Right renal cortex interstitium (tissue), 3 donors: ENCODE data around the gene SPSB2. TPM values are rescaled to one million over a fixed set of nuclear protein-coding genes. Genes with fewer than 3 reads are reported as not detected.
"Not testable (repeated sequence)": the region's sequence is repeated elsewhere in the genome, so short reads cannot be mapped to it uniquely, and the experiment has no call there.

Experiments
- DNase-seq, 3 donors: peaks; one replicate each; pipeline ENCODE4 v3.0.0-alpha.2; 2013; ENCODE audit warnings: low read depth in 3 of 3, low spot score in 2 of 3
- polyA plus RNA-seq, 3 donors: library from polyadenylated mRNA; unstranded; fragments of 120-200 nt; gene quantifications; one replicate each; pipeline ENCODE4 v1.2.1, GENCODE V29; 2013; ENCODE audit not compliant: insufficient read length in 3 of 3

The SPSB2 gene, protein sequence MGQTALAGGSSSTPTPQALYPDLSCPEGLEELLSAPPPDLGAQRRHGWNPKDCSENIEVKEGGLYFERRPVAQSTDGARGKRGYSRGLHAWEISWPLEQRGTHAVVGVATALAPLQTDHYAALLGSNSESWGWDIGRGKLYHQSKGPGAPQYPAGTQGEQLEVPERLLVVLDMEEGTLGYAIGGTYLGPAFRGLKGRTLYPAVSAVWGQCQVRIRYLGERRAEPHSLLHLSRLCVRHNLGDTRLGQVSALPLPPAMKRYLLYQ
- 10 to 100 TPM in 2 of 3 donors, 1 to 10 TPM in 1; 7.4 to 13.7 (median 13.2) TPM for polyA plus RNA-seq

DNA sequence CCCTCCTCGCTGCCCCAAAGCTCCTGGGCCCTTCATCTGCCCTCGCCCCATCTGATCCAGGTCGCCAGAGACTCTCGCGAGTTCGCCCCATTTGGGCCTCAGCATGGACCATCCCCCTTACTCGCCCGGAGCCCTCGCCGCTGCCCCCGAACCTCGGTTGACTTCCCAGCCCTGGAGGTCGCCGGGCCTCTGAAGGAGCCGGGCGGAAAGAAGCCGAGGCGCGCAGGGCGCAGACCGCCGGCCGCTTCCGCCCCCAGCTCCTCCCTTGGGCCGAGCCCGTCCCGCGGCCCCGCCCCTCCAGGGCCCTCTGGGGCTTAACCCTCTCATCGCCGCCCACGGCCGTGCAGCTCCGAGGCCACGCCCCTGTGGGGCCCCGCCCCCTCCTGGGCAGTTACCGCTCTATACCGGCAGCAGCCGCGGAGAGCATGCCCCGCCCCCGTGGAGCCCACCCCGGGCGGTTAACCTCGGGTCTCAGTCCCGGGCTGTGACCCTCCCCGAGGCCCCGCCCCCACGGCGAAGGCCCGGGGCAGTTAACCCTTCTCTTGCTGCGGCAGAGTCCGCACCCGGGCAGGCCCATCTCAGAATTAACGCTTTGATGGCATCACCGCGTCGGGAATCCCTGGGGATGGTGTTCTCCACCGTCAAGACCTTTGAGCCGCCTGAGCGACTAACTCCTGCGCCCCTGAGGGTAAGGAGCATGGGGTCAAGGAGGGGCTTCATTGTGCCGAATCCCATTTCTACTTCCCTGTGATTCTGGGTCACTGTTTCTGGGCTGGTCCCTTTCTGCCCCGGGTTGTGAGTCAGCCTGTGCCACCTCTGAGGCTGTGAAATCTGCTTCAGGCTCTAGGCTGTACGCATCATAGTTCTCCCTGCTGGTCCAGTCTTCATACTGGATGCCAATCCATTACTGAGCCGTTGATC lies at the start of gene SPSB2:
Gene SPSB2 (minus strand): TSS at position 210 of the 921 bp plus-strand sequence. CDS start 402 bp downstream, outside the sequence.
- DNase-seq, result peak in 2 of 3 donors; percentile 94 to 97

DNA sequence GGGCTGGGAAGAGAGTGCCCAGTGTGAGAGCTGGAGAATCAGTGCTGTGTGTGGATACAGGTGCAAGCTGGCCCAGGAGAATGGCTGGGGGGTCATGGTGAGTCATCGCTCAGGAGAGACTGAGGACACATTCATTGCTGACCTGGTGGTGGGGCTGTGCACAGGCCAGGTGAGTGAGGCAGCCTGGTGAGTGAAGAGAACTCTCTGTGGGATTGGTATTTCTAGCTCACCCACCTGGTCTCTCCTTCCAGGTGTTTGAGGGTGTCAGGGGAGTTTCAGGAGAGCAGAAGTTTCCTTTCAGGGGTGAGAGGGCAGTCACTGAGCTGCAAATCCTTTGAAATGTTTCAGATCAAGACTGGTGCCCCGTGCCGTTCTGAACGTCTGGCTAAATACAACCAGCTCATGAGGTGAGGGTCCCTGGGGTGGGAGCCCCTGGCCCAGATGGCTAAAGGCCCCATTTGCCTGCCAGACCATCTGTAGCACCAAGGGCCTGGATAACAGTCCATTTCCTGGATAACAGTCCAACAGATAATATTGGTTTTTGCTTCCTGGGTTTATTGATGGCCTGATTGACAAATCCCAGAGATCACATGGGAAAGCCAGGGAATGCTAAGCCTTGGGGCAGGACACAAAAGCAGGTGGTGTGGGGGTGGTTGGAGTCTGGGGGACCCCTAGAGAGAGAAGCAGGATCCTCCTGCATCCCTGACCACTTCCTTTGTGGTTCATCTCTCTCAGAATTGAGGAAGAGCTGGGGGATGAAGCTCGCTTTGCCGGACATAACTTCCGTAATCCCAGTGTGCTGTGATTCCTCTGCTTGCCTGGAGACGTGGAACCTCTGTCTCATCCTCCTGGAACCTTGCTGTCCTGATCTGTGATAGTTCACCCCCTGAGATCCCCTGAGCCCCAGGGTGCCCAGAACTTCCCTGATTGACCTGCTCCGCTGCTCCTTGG lies 49.2 kb upstream of the SPSB2 start:
- DNase-seq, result no peak

DNA sequence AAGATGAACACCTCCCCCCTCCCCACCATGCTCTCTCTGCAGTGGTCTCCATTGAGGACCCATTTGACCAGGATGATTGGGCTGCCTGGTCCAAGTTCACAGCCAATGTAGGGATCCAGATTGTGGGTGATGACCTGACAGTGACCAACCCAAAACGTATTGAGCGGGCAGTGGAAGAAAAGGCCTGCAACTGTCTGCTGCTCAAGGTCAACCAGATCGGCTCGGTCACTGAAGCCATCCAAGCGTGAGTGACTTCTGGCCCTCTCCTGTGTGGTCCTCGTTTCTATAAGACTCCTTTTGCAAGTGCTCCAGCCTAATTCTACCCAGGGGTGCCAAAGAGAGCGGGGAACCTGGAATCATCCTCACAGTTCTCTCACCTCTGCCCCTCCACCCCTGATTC lies 48.4 kb upstream of the SPSB2 start:
- DNase-seq, result no peak

DNA sequence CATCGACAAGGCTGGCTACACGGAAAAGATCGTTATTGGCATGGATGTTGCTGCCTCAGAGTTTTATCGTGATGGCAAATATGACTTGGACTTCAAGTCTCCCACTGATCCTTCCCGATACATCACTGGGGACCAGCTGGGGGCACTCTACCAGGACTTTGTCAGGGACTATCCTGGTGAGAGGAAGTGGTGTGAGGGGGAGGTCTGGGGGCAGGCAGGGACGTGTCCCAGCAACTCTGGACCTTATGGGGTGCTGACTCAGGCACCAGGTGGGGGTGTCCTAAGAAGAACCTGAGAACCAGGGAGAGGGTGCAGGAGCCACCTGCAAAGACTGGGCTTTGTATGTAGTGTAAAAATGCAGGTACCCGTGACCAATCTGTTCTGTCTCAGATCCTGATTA lies 46.5 kb upstream of the SPSB2 start:
- DNase-seq, result no peak

DNA sequence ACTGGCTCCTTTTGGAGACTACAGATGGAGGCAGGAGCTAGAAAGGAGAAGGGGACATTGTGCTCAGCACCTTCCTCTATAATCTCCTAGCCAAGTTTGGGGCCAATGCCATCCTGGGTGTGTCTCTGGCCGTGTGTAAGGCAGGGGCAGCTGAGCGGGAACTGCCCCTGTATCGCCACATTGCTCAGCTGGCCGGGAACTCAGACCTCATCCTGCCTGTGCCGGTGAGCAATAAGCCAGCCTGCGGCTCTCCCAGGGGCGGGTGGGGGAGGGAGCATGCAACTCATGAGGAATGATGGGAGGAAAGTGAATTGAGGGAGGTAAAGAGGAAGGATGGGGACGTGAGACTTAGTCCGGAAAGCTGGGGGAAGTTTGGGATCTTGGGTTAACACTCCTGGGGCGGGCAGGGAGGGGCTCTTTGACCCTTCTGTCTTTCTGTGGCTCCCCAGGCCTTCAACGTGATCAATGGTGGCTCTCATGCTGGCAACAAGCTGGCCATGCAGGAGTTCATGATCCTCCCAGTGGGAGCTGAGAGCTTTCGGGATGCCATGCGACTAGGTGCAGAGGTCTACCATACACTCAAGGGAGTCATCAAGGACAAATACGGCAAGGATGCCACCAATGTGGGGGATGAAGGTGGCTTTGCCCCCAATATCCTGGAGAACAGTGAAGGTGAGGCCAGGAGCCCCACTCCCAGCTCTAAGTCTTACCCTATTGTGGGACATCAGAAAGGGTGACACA lies 44.6 kb upstream of the SPSB2 start:
- DNase-seq, result no peak

DNA sequence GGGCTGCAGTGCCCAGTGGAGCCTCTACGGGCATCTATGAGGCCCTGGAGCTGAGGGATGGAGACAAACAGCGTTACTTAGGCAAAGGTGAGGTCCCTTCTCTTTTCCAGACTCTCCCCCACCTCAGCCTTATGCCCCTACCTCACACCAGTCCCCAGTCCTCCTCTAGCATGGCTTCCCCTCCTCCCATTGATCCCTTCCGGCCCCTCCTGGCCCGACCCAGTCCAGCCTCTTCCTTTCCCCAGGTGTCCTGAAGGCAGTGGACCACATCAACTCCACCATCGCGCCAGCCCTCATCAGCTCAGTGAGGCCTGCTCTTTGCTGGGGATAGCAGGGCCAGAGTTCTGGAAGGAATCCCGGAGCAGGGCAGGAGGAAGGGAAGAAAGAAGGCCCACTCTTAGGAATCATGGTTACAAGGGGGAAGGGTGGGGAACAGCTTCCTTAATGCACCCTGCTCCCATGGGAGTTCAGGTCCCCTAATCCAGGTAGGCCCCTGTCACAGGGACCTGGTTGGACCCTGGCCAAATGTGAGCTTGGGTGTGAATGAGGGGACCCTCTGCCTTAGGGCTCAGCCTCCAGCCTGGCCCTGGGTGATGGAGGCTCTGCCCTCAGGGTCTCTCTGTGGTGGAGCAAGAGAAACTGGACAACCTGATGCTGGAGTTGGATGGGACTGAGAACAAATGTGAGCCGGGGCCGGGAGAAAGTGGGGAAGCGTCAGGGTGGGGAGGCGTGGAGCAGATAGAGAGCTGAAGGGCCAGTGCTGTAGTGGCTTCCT lies 43.5 kb upstream of the SPSB2 start:
- DNase-seq, result no peak

DNA sequence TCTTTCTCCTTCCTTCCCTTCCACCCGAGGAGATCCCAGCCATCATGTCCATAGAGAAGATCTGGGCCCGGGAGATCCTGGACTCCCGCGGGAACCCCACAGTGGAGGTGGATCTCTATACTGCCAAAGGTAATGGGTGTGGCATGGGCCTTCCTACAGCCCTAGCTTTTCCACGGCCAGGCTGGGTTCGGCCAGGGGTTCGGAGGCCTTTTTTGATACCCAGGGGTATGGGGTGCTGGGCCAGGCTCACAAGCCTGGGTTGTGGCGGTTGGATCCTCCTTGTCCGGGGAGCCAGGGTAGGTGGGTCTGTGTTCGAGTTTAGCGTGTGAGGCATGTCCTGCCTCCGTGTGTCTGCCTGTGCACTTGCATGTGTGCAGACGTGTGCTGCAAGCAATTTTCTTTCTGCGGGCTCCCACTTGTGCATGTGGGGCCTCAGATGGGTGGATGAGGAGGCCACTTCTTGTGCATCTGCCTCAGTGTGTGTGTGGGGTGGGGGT lies 42.7 kb upstream of the SPSB2 start:
- DNase-seq, result no peak

DNA sequence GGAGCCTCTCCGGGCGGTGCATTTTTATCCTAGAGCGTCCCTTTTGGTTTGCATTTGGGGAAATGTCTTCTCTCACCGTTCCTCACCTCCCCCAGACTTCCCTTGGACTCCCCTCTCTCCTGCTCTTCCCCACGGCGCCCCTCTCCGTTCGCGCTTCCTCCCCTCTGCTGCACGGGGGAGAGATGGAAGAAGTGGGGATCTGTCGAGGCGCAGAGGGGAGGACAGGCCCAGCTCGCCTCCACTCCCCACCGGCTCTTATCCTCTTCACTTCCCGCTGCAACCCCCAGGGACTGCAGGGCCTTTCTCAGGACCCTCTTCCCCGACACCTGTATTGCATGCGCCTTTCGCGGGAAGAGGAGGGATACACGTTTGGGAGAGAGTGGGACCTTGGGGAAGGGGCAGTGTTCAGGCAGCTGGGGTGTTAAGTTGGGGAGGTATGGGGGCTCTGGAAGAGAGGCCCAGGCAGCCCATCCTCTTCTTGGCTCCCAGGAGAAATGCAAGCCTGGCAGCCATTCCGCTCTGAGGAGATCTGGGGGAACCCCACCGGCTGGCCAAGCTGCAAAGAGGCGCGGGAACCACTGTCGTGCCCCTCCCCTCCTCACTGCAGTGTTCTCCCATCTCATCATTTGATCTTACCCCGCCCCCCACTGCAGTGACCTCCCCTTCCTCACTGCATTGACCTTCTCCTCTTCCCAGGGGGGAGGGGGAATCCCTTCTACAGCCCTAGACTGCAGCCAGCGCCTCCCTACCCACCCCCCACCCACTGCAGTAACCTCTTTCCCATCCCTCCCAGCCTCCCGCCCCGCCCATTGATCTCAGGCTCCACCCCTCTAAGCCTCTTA lies 42.1 kb upstream of the SPSB2 start:
- DNase-seq, result no peak

DNA sequence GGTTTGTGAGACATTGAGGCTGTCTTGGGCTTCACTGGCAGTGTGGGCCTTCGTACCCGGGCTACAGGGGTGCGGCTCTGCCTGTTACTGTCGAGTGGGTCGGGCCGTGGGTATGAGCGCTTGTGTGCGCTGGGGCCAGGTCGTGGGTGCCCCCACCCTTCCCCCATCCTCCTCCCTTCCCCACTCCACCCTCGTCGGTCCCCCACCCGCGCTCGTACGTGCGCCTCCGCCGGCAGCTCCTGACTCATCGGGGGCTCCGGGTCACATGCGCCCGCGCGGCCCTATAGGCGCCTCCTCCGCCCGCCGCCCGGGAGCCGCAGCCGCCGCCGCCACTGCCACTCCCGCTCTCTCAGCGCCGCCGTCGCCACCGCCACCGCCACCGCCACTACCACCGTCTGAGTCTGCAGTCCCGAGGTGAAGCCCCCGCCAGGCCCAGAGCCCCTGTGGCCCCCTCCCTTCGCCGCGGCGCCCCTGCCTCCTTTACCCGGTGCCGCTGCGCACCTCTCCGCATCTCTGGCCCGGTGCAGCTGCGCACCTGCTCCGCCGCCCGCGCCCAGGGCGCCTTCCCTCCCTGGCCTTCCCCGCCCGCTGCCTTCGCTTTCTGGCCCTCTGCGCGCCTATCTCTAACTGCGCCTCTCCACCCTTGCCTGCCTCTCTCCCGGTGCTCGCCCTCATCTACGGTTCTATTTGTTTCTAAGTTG lies 41.3 kb upstream of the SPSB2 start, which contains the start of gene ENO2:
Gene ENO2 (plus strand): TSS at position 335 of the 701 bp plus-strand sequence. CDS start 1,253 bp downstream, outside the sequence.
- DNase-seq, result no peak

DNA sequence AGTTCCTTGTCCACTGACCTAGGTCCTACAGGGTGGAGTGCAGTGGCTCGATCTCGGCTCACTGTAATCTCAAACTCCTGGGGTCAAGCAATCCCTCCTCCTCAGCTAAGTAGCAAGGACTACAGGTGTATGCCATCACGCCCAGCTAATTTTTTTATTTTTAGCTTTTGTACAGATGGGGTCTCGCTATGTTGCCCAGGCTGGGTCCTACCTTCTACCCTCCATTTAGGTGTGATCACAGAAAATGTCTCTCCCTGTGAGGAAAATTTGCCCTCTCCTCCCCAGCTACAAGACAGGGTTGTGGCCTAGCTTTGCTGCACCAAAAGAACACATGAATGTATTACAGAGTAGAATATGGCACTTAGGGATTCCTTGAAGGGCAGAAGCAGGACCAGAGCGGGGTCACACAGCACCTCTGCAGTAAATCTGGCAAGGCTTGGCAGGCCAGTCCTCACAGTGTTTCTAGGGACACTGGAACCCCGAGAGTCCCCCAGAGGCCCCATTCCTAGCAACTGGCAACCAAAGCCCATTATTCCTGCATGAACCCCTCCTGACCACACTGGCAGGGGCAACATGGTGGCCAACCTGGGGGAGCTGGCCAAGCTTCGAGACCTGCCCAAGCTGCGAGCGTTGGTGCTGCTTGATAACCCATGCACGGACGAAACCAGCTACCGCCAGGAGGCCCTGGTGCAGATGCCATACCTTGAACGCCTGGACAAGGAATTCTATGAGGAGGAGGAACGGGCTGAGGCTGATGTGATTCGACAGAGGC lies 39.2 kb upstream of the SPSB2 start:
- DNase-seq, result no peak

DNA sequence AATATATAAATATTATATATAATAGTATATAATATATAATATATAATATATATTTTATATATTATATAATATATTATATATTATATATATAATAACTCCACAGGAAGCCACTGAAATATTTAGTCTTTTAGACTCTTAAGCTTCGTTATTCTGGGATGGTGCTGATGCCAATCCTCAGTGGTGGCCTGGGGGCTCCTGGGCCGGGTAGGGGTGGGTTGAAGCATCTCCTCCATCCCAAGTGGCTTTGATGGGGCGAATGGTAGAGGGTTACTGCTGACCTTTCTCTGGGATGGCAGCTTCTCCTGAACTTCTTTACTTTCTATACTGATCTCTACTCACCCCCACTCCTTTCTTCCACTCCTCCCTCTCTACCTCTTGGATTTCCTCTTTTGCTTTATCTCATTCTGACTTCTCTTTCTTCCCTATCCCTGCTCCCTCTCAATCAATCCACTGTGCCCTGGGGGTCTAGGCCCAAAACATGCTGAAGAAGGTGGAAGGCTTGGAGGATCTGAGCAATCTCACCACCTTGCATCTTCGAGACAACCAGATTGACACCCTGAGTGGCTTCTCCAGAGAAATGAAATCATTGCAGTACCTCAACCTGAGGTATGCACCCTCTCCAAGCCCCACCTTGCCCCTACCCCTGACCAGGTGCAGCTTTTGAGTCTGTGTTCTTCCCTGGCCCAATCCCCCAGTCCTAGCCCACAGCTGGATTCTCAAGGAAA lies 36.5 kb upstream of the SPSB2 start:
- DNase-seq, result no peak

DNA sequence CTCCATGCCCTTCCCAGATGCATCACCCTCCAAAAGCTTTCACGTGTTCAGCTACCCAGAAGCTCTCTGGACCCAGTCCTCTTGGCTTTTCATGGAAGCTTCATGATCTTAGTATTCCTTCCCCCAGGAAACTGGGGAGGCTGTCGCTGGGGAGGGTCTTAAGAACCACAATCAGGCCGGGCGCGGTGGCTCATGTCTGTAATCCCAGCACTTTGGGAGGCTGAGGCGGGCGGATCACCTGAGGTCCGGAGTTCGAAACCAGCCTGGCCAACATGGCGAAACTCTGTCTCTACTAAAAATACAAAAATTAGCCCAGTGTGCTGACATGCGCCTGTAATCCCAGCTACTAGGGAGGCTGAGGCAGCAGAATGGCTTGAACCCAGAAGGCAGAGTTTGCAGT lies 35.0 kb upstream of the SPSB2 start:
- DNase-seq, result not testable (repeated sequence)

DNA sequence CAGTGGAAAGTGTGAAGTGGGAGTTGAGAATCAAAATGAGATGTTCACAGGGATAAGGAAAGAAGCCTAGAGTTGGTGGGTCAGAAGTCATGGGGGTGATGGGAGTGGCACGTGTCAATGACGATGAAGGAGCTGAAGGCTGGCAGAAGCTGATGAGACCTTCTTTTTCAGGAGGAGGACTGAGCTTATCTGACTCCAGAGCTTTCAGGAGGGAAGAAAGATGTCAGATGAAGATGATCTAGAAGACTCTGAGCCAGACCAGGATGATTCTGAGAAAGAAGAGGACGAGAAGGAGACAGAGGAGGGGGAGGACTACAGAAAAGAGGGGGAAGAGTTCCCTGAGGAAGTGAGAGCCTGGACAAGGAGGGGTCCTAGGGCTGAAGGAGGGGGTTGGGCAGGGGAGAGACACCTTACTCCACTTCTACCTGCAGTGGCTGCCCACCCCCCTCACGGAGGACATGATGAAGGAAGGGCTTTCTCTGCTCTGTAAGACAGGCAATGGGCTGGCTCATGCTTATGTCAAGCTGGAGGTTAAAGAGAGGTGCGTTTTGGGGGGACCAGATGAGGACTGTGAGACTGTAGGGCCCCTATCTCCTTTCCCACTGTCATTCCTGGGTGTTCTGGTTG lies 32.4 kb upstream of the SPSB2 start:
- no peak for DNase-seq

DNA sequence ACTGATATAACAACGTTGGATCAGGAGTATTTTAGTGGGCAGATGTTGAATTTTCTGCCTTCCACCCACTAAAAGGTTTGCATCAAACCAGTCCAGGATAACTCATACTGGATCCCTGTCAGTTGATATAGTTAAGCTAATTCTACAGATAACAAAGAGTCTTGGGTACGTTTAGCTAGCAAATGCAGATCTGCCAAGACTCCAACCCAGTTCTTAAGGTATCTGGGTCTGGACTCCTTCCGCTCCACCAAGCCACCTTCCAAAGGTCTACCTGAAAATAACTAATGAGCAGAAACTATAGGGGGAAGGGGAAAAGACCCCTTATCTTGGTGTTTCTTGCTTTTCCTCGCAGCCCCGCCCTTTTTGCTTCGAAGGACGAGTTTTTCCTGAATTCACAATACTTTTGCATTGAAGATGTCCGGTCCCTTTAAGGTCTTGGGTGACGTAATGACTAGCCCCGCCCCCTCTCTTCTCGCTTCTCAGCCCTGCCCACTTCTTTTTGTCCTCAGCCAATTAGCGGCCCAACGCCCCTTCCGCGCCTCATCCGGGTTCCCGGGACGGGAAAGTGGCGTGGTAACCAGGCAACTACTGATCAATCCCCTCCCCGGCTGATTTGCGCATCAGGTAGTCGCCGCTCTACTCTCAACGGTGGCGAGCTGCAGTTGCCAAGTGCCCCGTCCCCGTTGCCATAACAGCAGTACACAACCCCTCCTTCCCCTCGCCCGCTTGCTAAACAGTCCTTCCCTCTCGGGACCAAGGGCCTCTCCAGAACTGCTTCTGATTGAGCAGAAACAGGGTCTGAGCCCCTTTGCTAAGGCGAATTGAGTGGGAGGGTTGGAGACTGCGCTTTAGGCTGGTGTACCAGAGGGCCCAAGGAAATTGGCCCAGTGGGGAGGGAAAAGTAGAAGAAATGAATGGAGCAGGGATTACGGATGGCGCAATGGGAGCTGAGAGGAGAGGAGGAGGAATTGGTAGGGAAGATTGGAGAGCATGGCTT lies 31.5 kb upstream of the SPSB2 start, which contains the start of gene LRRC23:
Gene LRRC23 (plus strand): TSS at position 543 of the 997 bp plus-strand sequence. CDS start 812 bp downstream, outside the sequence.
- peak; percentile 94 to 97 (median 97) for DNase-seq
